ENCODE results near the gene ATOSB.

ATOSB gene

DNA sequence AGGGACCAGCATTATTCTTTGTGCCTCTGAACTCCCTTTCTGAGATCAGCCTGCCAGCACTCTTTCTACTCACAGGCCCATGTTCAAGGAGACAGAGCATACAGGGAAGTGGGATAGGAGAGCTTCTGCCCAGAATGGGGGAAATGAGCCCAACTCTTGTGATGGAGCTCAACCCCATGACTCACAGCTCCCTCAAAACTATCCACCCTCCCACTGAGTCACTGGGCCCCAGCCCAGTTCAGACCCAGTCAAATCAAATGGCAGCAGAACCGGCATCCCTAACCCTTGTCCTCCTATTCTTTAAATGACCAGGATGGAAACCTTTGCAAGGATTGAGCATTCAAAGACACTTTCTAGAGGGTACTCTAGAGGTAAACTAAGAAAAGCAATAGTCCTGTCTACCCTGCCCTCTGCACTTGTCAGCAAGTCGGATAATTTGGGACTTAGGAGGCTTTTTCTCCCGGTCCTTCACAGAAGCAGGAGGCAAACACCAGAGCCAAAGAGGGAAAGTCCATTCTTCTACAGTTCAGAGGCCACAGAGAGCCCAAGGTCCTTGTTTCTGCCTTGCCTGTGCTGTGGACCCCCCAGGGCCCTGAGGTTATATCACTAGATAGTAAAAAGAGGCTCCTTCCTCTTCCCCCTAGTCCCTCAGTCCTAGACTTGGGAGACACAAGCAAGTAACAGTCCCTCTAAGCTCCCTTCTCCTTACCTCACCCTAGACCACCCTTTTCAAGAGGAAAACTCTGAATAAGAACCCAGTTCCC lies 3.2 kb downstream of the ATOSB start:
- peak; percentile 67 for DNase-seq

DNA sequence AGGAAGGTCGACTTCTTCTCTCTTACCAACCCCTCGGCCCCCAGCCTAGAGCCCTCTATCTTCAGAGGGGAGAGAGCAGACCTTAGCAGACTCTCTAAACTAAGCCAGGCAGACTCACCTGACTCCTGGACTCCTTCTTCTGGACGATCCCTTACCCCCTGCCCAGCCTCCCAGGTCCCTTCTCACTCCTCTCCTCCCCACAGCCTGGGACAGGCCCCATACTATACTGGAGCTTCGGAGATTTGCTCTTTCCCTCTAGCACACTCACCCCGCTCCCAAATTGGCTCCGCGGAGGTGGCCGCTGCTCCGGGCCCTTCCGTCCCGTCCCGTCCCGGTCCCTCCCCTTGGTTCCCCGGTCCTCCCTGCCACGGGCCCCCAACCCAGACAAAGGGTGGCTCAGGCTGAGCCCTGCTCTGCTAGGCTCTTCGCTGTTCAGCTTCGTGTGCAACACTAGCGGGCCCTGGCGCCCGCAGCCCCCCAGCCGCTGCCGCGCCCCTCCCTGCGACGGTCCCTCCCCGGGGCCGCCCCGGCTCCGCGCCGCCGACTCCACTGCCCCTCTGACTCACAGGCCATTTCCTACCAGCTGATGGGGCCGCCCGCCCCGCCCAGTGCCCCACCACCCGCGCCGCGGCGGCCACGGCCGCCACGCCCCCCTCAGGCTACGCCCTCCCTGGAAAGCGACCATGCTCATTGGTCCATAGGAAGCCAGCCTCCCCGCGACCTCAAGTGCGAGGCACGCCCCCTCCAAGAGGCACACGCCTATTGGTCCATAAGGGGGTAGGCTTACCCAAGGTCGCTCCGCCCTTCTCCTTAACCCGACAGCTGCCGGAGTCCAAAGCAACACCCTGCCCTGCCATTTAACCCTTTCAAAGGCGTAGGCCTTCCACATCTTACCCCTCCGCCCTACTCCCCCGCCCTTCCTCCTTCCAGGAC lies 4.4 kb downstream of the ATOSB start:
- peak; percentile 98 for DNase-seq

DNA sequence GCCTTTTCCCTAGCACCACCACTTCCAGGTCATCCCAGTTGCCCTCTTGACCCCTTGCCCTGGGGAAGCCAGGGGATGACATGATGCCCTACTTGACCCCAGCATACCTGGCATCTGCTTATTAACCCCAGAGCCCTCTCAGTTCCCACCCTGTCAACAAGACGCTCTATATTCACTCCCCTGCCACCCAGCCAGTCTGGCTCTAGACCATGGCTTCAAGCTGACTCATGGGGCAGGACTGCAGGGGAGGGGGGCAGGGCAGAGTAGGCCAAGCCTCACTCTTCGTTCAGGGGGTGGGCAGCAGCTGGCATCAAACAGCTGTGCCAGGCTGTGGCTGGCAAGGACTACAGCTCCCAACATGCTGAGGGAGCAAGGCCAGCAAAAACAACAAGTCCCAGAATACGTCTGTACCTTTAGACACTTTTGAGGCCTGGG lies 5.3 kb downstream of the ATOSB start:
- no peak for DNase-seq

DNA sequence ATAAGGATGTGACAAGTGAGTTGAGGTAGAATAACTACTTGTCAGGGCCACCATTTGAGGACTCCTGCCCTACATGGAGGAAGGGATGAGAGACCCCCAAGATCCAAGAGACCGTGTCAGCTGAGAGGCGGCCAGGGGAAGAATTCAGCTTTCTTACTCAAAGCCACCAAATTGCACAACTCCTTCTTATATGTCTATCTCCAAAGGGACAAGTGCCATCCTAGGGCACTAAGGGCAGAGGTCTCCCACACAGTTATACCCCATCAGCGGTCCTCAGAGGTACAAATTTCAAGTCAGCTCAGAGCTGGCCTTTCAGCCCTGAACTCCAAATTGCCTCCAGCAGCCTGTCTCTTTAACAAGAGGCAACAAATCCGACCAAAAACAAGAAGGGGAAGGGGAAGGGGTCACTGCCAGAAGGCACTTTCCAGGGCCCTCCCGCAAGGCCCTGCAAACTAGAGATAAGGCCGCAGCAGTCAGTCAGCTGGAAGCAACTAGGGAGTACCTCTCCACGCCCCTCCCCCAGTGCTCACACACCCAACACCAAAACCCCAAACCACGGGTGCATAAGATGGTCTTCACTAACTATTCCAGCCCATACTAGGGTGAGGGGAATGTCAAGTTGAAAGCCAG lies 6.6 kb downstream of the ATOSB start:
- no peak for DNase-seq

DNA sequence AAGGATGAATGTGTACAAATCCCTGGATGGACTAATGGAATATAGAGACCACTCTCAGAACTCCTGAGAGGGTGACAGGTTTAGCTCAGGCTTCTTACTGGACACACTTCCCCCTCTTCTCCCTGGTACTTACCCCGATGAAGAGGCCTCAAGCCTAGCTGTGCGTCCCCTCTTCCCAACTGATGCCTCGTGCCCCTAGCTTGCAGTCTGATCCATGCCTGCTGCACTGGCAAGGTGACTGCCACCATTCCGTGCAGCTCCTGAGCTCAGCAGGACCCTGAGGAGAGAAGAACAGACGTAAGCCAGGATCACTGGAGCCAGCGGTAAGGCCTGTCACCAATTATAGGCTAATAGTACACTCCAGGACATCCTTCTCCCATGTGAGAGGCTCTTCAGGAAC lies 7.2 kb downstream of the ATOSB start:
- no peak for DNase-seq

DNA sequence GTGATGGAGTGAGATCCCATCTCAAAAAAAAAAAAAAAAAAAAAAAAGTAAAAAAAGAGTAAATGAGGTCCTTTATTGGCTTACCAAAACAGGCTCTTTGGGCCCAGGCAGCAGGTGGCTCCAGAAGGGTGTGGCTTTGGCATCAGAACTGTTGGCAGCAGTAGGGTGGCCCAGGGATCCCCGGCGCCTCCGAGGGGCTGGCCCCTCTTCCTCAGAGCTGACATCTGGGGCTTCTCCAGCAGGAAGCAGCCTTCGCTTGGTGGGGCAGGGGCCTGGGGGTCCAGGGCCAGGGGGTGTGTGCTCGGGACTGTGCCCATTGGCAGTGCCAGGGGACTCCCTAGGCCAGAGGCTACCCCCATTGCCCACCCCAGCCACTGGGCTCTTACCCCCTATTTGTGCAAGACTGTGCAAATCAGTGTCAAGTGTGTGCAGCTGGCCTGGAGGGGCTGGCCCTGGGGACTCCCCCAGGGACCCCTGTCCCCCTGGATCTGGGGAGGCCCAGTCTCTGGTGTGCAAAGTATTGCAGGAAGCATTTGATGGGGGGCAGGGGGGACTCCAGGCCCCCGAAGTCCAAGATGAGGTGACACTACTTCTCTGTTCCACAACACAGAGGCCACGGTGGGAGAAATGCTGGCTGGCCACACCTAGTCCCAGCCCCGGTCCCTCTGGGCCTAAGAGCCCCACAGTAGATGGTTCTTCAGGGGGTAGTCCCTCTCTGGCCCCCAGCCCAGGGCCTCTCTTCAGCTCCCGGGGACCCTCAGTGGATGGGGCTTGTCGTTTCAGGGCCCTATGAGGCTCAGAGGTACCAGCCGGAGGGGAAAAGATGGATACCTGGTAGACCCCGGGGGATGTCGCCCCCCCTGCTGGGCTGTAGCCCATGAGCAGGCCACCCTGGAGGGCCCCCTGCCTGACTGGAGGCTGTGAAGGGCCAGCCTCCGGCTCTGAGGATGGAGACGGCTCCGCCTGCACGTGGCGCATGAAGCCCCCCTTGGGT lies 8.1 kb downstream of the ATOSB start:
- DNase-seq, result no peak

DNA sequence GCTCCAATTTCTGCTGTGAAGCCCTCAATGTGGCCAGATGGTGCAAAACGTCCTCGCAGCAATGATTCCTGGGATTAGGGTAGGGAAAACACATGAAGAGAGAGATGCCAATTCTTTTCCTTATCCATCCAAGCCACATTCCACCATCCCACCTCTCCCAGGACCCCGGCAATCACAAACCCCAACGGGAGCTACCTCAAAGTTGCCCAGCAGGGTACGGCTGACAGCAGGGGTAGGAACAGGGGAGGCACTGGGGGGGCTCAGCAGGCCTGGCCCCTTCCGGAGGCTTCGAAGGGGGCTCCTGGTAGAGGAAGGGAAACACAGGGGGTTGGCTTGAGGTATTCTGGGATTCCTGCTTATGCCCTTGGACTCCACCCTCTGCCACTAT lies 9.3 kb downstream of the ATOSB start:
- no peak for DNase-seq

DNA sequence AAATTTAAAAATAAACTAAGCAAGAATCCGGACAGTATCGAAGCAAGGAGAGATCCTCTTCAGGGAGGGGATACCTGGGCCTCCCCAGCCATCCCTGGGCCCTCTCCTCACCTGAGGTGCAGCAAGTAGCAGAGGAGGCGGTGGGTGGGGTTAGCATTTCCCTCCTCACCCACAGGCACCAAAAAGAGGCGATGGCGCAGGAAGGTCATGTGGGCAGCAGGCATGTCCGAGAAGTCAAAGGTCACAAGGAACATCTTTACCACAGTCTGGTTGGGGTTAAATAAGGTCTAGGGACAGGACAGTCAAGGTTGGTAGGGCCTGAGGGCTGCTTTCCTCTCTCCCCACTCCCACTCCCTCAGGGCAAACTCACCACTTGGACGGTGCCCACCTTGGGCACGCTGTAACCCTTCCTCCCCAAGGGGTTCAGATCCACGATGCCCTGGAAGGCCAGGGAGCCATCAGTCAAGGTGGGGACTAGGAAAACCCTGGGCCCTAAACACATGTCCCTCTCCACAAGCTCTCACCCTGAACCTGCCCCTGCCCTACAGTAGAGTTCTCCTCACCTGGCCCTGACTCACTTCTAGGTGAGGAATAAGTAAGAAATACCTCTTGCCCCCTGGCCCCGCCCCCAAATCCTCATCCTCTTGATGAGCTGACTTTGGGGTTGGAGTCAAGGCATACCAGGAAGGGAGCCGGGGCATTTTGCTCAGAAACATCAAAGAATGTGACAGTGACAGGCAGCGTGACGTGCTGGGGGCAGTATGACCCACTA lies 9.9 kb downstream of the ATOSB start:
- DNase-seq, result no peak

DNA sequence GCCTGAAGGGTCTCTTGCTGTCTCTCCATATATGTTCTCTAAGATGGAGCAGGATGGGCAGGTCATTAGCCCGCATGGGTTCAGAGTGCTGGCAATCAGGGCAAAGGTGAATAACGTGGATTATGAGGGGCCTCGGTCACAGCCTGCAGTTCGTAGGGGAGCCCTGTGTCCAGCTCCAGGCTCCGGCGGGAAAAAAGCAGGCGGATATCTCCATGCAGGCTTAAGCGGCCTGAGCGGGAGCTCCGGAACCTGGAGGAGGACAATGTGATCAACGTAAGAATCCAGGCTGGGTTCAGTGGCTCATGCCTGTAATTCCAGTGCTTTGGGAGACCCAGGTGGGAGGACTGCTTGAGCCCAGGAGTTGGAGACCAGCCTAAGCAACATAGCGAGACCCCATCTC lies 10.5 kb downstream of the ATOSB start:
- no peak for DNase-seq

DNA sequence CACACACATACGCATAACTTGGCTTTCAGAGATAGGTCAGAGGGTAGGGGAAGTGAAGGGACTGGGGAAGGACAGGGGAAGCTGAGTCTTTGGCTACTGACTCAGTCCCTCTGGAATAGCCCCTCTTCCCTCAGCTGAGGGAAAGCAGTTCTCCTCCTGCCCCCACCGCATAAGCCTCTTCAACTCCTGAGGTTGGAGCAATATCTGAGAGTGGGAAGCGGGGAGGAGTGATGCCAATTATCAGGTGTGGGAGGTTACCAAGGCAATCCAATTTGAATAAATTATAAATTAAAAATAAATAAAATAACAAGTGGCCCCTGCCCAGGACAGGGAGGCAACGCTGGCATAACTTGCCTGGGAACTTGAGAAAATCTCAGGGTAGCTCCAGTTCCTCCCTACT lies 11.1 kb downstream of the ATOSB start:
- DNase-seq, result no peak

DNA sequence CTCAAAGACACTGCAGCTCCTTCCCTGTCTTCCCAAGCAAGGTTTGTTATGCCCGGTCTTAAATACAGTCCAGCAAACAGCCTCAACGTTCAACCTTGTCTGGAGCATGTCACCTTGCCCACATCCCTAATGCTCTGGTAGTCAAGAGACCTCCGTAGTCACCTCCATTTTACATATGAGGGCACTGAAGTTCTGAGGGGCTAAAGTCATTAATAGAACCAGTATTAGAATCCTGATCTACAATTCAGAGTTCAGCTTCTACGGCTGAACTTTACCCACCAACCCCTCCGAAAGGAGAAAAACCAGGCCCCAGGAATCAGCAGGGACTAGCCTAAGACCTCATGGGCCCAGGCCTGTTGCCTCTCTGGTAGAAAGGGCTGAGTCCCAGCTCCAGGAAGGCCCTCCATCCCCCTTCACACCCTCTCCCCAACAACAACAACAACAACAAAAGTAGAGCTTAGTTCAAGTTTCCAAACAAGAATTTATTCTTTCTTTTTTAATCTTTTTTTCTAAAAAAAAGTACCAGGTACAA lies 11.9 kb downstream of the ATOSB start:
- DNase-seq, result no peak

DNA sequence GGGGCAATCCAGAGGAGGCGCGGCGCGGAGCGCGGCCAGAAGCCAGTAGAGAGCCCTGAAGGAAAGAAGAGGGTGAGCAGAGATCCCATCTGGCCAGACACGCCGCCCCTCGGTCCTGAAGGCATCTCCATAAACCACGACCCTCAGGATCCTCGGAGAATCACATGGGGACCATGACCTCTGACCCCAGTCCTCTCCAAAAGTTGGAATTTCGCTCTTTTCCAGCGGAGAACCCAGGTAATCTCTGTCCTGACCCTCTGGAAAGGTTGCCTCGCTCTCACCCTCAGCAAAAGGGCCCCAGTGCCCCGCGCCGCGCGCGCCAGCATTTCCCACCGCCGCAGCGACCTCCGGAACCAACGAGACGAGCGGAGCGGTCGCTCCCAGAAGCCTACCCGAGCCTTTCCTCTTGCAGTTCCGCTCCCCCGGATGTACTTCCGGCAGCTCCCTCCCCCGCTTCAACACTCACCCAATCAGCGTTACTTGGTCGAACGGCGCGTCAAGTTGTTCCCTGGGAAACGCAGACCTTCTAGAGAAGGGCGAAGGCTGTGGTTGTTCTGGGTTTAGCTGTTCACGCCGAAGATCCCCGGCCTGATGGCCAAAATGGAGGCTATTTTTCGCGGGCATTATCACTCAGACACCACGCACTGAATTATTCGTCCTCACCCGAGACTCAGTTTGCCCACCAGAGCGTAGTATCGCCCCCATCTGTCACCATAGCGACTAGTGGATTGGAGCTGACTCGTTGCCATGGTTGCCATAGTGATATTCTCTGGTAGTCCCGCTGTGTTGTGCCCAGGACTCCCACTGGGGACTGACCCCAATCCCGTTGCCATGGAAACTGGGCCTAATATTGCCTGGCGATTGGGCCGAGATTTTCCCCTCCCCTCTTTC lies 12.6 kb downstream of the ATOSB start, which contains the start of gene STOML2:
Gene STOML2, minus strand, starts transcription at position 363 of the 891 bp plus-strand sequence. Its CDS starts 37 bp downstream, at position 326.
- DNase-seq, result peak; percentile 94

DNA sequence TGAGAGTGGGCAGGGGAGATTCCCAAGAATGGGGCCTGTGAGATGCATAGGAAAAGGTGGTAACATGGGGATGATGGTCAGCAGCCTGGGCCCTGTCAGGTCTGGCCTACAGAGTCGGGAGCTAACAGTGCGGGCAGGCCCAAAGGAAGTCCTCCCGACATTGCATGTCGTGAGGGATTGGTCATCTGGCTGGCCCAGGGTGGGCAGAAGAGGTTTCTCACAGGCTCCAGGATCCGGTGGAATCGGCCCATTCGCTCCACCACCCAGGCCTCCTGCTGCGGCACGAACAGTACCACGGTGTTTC lies 13.2 kb downstream of the ATOSB start:
- no peak for DNase-seq

DNA sequence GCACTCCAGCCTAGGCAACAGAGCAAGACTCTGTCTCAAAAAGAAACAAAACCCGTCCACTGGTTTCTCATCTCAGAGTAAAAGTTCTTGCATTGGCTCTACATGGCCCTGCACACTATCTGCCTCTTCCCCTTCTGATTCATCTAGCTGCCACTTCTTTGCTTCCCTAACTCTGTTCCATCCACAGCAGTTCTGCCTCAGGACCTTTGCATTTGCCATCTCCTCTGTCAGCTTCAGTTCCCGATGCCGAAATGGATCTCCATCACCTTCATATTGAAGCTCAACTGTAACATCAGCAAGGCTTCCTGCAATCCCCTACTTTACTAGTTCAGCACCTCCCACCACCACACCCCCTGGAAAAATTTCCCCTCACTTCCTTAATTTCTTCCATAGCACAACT lies 18.1 kb downstream of the ATOSB start:
- DNase-seq, result no peak

DNA sequence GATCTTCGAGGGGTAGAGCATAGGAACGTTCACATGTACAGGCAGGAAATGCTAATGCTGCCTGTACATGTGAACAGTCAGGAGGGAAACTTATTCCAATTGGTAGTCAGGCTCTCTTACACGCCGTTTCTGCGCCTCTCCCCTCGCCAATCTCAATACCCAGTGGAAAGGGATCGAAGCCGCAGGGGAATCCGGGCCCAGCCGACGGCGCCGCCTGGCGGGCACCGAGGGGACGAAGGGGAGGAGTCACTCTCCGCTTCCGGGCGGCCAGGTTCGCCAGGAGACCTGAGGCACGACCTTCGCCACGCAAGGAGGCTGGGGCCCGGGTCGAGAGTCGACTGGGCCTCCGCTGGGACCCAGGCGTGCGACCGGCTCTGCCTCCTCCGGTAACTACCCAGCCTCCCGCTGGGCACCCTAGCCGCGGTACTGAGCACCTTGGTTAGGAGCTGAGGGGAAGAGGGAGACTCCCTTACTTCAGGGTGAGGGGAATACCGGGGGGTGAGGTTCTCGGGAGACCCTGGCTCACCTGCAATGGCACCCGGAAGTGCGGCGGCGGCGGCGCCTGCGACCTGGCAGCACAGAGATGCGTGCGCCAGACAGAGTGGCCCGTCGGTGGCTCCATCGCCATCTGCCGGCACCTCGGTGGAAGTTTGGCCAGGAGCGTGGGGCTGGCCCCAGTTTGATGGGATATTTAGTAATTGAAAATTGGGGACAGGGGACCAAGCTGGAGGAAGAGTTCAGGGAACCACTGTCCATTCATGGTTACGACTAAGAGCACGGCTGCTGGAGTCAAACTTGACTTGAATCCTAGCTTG lies 19.4 kb downstream of the ATOSB start, which contains the start of gene PIGO:
Gene PIGO, minus strand, starts transcription at position 557 of the 815 bp plus-strand sequence. CDS start 1,026 bp downstream, outside the sequence.
- peak; percentile 90 for DNase-seq

DNA sequence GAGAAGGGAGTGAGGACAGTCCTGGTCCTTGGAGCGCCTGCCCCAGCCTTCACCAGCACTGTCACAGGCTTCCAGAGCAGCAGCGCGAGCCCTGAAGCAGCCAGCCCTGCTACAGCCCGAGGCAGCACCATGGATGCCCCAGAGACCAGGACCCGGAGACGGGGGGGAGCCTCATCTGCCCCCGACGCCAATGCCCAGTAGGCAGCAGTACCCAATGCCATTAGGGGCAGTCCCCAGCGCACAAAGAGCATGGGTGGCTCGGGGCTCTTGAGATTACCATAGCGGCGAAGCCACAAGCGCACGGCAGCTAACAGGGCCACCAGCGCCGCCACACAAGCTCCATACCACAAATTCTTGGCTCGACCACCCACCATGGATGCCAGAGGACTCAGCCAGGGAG lies 24.1 kb downstream of the ATOSB start:
- no peak for DNase-seq

DNA sequence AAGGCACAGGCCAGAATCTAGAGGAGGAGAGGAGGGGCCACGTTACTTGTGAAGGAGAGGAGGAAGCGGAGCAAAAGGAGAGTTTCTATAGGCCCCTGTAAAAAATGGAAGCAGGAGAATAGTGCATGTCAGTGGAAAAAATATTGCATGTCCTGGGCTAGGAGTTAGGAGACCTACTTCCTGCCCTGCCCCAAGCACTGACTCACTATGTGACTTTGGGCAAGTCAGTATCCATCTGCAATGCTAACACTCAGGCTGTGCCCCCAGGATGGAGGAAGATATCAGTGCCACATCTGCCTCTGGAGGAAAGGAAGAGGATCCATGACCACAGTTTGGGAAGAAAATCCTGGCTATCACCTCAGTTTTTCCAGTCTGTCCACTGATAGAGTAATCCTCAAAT lies 26.2 kb downstream of the ATOSB start:
- DNase-seq, result no peak

DNA sequence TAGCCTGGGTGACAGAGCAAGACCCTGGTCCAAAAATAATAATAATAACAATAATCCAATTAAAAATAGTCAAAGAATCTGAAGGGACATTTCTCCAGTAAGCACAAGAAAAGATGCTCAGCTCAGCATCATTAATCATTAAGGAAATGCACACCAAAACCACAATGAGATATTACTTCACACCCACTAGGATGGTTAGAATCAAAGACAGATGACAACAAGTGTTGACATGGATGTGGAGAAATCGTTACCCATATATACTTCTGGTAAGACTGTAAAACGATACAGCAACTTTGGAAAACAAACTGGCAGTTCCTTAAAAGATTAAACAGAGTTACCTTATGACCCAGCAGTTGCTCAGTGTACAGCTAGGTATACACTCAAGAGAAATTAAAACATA lies 30.6 kb downstream of the ATOSB start:
- DNase-seq, result no peak
